HFF-Myc (cell line): ENCODE data around the gene PTPRN2.
"Not testable (repeated sequence)": the region's sequence is repeated elsewhere in the genome, so short reads cannot be mapped to it uniquely, and the experiment has no call there.

Experiments used
- DNase-seq: peaks from one replicate; pipeline ENCODE4 v3.0.0-alpha.2; 2011; ENCODE audit warnings: low read depth; ENCODE audit errors: extremely low read depth
- H3K4me3 ChIP-seq: replicated peaks from 2 replicates; pipeline ENCODE4 v1.5.1; 2011; ENCODE audit warnings: low read depth, mild to moderate bottlenecking, control low read depth, low read length
- TF ChIP-seq, protein P1 (sequence below): IDR thresholded peaks from 2 replicates; pipeline ENCODE4 v1.5.1; 2012; ENCODE audit warnings: mild to moderate bottlenecking, low read depth, low read length, control low read depth; ENCODE audit errors: missing control alignments

The PTPRN2 gene

DNA sequence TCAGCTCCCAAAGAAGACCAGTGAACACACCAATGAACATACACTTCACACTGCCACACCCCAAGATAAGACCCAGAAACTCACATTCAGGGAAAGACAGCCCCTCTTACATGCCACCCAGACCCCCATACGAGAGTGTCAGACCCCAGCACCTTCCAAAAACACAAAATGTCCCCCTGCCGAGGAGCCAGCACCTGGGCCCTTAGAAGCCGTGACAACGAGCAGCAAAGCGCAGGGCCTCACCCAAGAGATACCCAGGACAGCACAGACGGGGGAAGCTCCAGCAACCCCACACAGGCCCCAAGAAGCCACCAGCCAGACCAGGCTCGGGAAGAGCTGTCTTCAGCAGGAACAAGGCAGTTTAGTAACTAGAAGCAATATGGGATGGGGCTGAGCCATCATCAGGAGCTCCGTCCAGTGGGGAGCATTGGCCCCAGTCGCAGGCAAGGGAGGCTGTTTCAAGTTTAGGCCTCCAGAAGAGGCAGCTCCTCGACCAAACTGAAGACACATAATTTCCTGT lies 243.6 kb downstream of the PTPRN2 start:
- H3K4me3 ChIP-seq, result no peak overlapping the region
- DNase-seq, result no peak
- TF ChIP-seq, protein P1, sequence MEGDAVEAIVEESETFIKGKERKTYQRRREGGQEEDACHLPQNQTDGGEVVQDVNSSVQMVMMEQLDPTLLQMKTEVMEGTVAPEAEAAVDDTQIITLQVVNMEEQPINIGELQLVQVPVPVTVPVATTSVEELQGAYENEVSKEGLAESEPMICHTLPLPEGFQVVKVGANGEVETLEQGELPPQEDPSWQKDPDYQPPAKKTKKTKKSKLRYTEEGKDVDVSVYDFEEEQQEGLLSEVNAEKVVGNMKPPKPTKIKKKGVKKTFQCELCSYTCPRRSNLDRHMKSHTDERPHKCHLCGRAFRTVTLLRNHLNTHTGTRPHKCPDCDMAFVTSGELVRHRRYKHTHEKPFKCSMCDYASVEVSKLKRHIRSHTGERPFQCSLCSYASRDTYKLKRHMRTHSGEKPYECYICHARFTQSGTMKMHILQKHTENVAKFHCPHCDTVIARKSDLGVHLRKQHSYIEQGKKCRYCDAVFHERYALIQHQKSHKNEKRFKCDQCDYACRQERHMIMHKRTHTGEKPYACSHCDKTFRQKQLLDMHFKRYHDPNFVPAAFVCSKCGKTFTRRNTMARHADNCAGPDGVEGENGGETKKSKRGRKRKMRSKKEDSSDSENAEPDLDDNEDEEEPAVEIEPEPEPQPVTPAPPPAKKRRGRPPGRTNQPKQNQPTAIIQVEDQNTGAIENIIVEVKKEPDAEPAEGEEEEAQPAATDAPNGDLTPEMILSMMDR, result no peak

DNA sequence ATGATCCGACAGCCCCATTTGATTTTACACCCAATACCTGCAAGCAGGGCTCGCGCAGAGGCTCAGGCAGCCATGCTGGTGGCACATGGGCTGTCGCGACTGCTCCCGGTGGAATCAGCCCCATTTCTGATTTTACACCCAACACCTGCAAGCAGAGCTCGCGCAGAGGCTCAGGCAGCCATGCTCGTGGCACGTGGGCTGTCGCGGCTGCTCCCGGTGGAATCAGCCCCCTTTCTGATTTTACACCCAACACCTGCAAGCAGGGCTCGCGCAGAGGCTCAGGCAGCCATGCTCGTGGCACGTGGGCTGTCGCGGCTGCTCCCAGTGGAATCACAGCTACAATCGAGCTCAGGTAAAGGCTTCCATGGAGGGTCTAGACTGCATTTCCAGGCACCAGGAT lies 244.1 kb downstream of the PTPRN2 start:
- no peak overlapping the region for H3K4me3 ChIP-seq
- no peak for DNase-seq
- TF ChIP-seq, protein P1, result no peak

- not testable (repeated sequence) for DNase-seq
Measured at GRCh38 chr7:158341097-158341496, 246.5 kb downstream of the PTPRN2 start.

DNA sequence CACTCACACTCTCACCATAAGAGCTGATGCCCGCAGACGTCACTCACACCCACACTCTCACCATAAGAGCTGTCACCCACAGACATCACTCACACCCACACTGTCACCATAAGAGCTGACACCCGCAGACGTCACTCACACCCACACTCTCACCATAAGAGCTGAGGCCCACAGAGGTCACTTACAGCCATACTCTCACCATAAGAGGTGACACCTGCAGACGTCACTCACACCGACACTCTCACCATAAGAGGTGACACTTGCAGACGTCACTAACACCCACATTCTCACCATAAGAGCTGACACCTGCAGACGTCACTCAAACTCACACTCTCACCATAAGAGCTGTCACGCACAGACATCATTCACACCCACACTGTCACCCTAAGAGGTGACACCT lies 250.7 kb downstream of the PTPRN2 start:
- not testable (repeated sequence) for DNase-seq, H3K4me3 ChIP-seq

More at GRCh38 chr7:158341097-158341496, 246.5 kb downstream of the PTPRN2 start:
- not testable (repeated sequence) for H3K4me3 ChIP-seq

GRCh38 chr7:158332516-158332915 lies 255.1 kb downstream of the PTPRN2 start:
- H3K4me3 ChIP-seq, DNase-seq: not testable (repeated sequence)

DNA sequence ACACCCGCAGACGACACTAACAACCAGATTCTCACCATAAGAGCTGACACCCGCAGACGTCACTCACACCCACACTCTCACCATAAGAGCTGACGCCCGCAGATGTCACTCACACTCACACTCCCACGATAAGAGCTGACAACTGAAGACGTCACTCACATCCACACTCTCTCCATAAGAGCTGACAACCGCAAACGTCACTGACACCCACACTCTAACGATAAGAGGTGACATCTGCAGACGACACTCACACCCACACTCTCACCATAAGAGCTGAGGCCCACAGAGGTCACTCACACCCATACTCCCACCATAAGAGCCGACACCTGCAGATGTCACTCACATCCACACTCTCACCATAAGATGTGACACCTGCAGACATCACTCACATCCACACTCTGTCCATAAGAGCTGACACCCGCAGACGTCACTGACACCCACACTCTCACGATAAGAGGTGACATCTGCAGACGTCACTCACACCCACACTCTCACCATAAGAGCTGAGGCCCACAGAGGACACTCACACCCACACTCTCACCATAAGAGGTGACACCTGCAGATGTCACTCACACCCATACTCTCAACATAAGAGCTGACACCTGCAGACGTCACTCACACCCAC lies 255.7 kb downstream of the PTPRN2 start:
- not testable (repeated sequence) for H3K4me3 ChIP-seq, DNase-seq

DNA sequence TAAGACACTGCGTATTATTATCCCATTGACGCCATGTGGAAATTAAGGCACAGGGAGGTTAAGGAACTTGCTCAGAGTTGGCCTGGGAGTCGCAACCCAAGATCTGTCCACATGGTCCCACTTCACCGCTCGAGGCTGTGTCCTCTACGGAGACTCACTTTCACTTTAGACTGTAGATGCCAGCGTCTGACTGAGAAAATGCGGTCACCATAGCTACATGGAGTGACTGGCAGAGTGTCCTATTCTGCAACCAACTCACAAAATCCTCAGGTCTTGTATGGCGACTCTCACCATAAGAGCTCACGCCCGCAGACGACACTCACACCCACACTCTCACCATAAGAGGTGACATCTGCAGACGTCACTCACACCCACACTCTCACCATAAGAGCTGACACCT lies 257.9 kb downstream of the PTPRN2 start:
- H3K4me3 ChIP-seq, result no peak overlapping the region
- TF ChIP-seq, protein P1, result no peak
- DNase-seq, result no peak

- TF ChIP-seq, protein P1, result no peak
- no peak for DNase-seq
- no peak overlapping the region for H3K4me3 ChIP-seq
Measured at GRCh38 chr7:158329014-158329610, 258.5 kb downstream of the PTPRN2 start.

- TF ChIP-seq, protein P1, result no peak
- H3K4me3 ChIP-seq, result no peak overlapping the region
Measured at GRCh38 chr7:158328376-158329013, 259.1 kb downstream of the PTPRN2 start.

More at GRCh38 chr7:158328376-158329013, 259.1 kb downstream of the PTPRN2 start:
- DNase-seq, result no peak
